Parathyroid adenoma (tissue), 2 donors: ENCODE measurements around the gene SDCBP2.

ENCODE experiments used
- H2AFZ ChIP-seq: fragments of 300-600 bp; sonication (generic); one replicate; pipeline ENCODE4 v1.7.0; 2017; ENCODE audit warnings: antibody characterized with exemption, mild to moderate bottlenecking
- H3K27ac ChIP-seq: fragments of 300-600 bp; sonication (generic); one replicate; pipeline ENCODE4 v1.7.0; 2017
- H3K27me3 ChIP-seq: fragments of 300-600 bp; sonication (generic); one replicate; pipeline ENCODE4 v1.7.0; 2017; ENCODE audit warnings: low read length; ENCODE audit not compliant: control insufficient read depth, insufficient read depth
- H3K36me3 ChIP-seq: fragments of 300-600 bp; sonication (generic); one replicate; pipeline ENCODE4 v1.7.0; 2017; ENCODE audit warnings: low read length; ENCODE audit not compliant: control insufficient read depth, insufficient read depth
- H3K4me1 ChIP-seq: fragments of 300-600 bp; sonication (generic); one replicate; pipeline ENCODE4 v1.7.0; 2017; ENCODE audit warnings: control low read depth
- H3K4me2 ChIP-seq: fragments of 300-600 bp; sonication (generic); one replicate; pipeline ENCODE4 v1.7.0; 2017; ENCODE audit warnings: low read length
- H3K4me3 ChIP-seq: fragments of 300-600 bp; sonication (generic); one replicate; pipeline ENCODE4 v1.7.0; 2017; ENCODE audit warnings: low read depth, low read length
- H3K79me2 ChIP-seq: fragments of 300-600 bp; sonication (generic); one replicate; pipeline ENCODE4 v1.7.0; 2017; ENCODE audit warnings: control low read depth
- H3K9ac ChIP-seq: fragments of 300-600 bp; sonication (generic); one replicate; pipeline ENCODE4 v1.7.0; 2017; ENCODE audit warnings: mild to moderate bottlenecking
- H3K9me3 ChIP-seq: fragments of 300-600 bp; sonication (generic); one replicate; pipeline ENCODE4 v1.7.0; 2017; ENCODE audit warnings: low read length; ENCODE audit not compliant: control insufficient read depth
- CTCF ChIP-seq: fragments of 300-600 bp; sonication (generic); IDR thresholded peaks from one replicate; pipeline ENCODE4 v1.7.0; 2017; ENCODE audit warnings: antibody characterized with exemption, mild to moderate bottlenecking
- donor health status: primary hyperparathyroidism.

The SDCBP2 gene

DNA sequence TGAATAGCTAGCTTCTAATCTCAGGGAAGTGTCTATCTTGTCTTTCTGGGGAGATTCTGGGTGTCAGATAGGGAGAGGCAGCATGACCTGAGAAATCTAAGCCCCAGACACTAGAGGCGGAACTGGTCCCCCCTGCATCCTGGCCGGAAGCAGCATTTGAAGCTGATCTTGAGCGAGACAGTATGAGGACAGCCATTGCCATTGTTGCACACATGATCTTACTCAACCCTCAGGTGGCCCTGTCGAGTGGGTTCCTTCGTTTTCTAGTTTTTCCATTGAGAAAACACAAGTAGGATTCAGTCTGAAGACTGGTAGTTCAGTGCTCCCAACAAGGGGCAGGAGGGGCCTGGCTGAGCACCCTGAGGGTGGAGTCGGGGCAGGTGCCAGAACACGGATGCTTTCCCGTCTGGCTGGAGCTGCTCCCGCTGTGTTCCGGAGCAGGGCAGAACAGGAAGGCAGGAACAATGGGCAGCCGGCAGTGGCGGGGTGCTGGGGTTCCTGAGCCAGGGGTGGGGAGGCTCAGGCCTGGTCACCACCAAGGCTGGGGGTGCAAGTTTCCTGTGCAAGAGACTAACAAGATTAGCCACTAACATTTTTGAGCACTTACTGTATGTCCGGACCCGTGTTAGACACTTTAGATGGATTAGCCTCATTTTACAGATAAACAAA lies 7.9 kb upstream of the SDCBP2 start:
- no peak for TF ChIP-seq CTCF
- Histone ChIP-seq H3K4me2 (no peak overlapping the region), H3K4me1 (peaks cover 15% of the 10 kb centered on the region), H3K27ac (peak overlapping the region; percentile 70), H3K79me2 (peaks cover 14% of the 10 kb centered on the region), H3K27me3 (no peaks in the 10 kb centered on the region), H2AFZ (no peak overlapping the region), H3K4me3 (no peak overlapping the region), H3K9me3 (no peaks in the 10 kb centered on the region), H3K36me3 (no peaks in the 10 kb centered on the region), H3K9ac (no peak overlapping the region)

- no peak overlapping the region for H3K4me3 ChIP-seq
- no peaks in the 10 kb centered on the region for H3K36me3 ChIP-seq
- TF ChIP-seq CTCF: no peak
- H3K27me3 ChIP-seq: no peaks in the 10 kb centered on the region
- no peaks in the 10 kb centered on the region for H3K9me3 ChIP-seq
- H2AFZ ChIP-seq: no peak overlapping the region
- peaks cover 15% of the 10 kb centered on the region for H3K4me1 ChIP-seq
- H3K79me2 ChIP-seq: peaks cover 17% of the 10 kb centered on the region
- H3K27ac ChIP-seq: peak overlapping the region; percentile 70
- no peak overlapping the region for H3K4me2 ChIP-seq
- H3K9ac ChIP-seq: no peak overlapping the region
These were observed 7.2 kb upstream of the SDCBP2 start for GRCh38 chr20:1335961-1336698.

DNA sequence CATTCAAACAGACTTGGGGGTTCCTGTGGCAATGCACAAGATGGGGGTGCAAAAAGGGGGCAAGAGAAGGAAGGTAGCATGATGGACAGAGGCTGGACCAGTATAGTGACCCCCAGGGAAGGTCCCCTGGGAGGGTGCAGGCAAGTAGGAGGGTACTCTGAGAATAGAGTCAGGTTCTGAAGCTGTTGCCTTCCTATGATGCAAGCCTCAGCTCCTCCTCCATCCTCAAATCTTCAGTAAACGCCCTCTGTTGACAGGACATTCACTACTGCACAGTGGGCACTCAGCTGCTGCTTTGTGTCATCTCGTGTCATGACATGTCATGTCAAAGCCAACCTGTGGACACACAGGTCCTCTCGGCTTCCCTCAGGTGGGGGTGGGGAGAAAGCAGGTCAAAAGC lies 5.8 kb upstream of the SDCBP2 start:
- Histone ChIP-seq H3K27ac (no peak overlapping the region), H3K4me1 (peaks cover 15% of the 10 kb centered on the region), H3K27me3 (no peaks in the 10 kb centered on the region), H3K4me2 (no peak overlapping the region), H3K4me3 (no peak overlapping the region), H3K9ac (no peak overlapping the region), H2AFZ (no peak overlapping the region), H3K36me3 (no peaks in the 10 kb centered on the region), H3K9me3 (no peaks in the 10 kb centered on the region), H3K79me2 (peaks cover 25% of the 10 kb centered on the region)
- no peak for TF ChIP-seq CTCF

- H3K4me2 ChIP-seq: no peak overlapping the region
- H3K4me1 ChIP-seq: peaks cover 15% of the 10 kb centered on the region
- no peak overlapping the region for H2AFZ ChIP-seq
- TF ChIP-seq CTCF: no peak
- no peaks in the 10 kb centered on the region for H3K27me3 ChIP-seq
- peaks cover 25% of the 10 kb centered on the region for H3K79me2 ChIP-seq
- H3K27ac ChIP-seq: no peak overlapping the region
- H3K9me3 ChIP-seq: no peaks in the 10 kb centered on the region
- H3K9ac ChIP-seq: no peak overlapping the region
- no peak overlapping the region for H3K4me3 ChIP-seq
- no peaks in the 10 kb centered on the region for H3K36me3 ChIP-seq
These were observed 5.4 kb upstream of the SDCBP2 start for GRCh38 chr20:1334370-1334731.
